Measurements from ENCODE around the gene POLE2. TPM values are rescaled to one million over a fixed set of nuclear protein-coding genes. Genes with fewer than 3 reads are reported as not detected.

Gene POLE2
- total RNA-seq, 1 experiment from 2014 or later = 3.8 TPM

DNA sequence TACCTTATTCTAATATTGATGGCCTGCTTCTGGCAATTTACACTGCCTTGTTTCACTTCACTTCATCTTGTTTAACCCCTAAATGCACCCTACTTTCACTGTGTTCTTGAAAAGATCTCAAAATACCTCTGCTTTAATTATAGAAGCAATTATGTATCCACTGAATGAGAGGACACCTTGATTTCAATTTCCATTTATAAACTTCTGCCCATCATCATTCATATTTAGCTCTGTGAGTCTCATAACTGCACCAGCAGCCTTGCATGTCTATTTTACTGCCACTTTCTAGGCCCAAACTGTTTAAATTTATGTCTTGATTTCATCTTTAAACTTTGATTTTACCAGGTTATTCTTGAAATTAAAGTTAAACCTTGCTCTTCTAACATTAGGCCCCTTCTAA, 45.9 kb downstream of the POLE2 start:
- TF ChIP-seq CTCF (IDR thresholded peaks at IDR 0.05; ENCODE audit: unreplicated experiment) = no peak
- H3K4me3 Mint-ChIP-seq (ENCODE audit: unreplicated experiment) = no peak overlapping the region
- ChIA-PET POLR2A (interaction anchor here (0.9 to 1.0 kb wide), 2 partner anchors 10 to 22 kb away, joined by 3 to 5 read pairs; partner anchors contain the start of genes MGAT2 and RPL36AL), CTCF (interaction anchor here (0.8 to 1.4 kb wide), 4 partner anchors 8 to 153 kb away, joined by 3 to 4 read pairs (median 3); no protein-coding TSS in a partner anchor)
- no peaks in the 10 kb centered on the region for H3K27me3 Mint-ChIP-seq (ENCODE audit: insufficient read depth, unreplicated experiment)
- peak overlapping the region; percentile 70 for H3K27ac Mint-ChIP-seq (ENCODE audit: low read depth, unreplicated experiment)
- H3K36me3 Mint-ChIP-seq (ENCODE audit: insufficient read depth, unreplicated experiment) = peaks cover 54% of the 10 kb centered on the region
- no peaks in the 10 kb centered on the region for H3K9me3 Mint-ChIP-seq (ENCODE audit: unreplicated experiment)
- H3K4me1 Mint-ChIP-seq (ENCODE audit: insufficient read depth, unreplicated experiment) = peaks cover 19% of the 10 kb centered on the region
- DNase-seq (ENCODE audit: unreplicated experiment) = no peak
- intact Hi-C loops (cut with micrococcal nuclease) = no loop called here
- no TSS peak for BruUV-seq (replicated peaks)

- ChIA-PET POLR2A (interaction anchor here (0.6 to 1.0 kb wide), 3 partner anchors 9 to 126 kb away, joined by 3 to 5 read pairs (median 3); partner anchors contain the start of genes KLHDC2, MGAT2 and RPL36AL), CTCF (interaction anchor here (0.8 to 1.4 kb wide), 2 partner anchors 8 to 13 kb away, joined by 3 to 4 read pairs; no protein-coding TSS in a partner anchor)
- Mint-ChIP-seq H3K4me1 (ENCODE audit: insufficient read depth, unreplicated experiment) (peaks cover 23% of the 10 kb centered on the region), H3K27ac (ENCODE audit: low read depth, unreplicated experiment) (peak overlapping the region; percentile 70), H3K27me3 (ENCODE audit: insufficient read depth, unreplicated experiment) (no peaks in the 10 kb centered on the region), H3K36me3 (ENCODE audit: insufficient read depth, unreplicated experiment) (peaks cover 50% of the 10 kb centered on the region), H3K9me3 (ENCODE audit: unreplicated experiment) (no peaks in the 10 kb centered on the region), H3K4me3 (ENCODE audit: unreplicated experiment) (no peak overlapping the region)
- intact Hi-C loops (cut with micrococcal nuclease) = no loop called here
- TF ChIP-seq CTCF (IDR thresholded peaks at IDR 0.05; ENCODE audit: unreplicated experiment) = no peak
- BruUV-seq (replicated peaks) = no TSS peak
- DNase-seq (ENCODE audit: unreplicated experiment) = no peak
These were observed 46.3 kb downstream of the POLE2 start for GRCh38 chr14:49641697-49642129.

DNA sequence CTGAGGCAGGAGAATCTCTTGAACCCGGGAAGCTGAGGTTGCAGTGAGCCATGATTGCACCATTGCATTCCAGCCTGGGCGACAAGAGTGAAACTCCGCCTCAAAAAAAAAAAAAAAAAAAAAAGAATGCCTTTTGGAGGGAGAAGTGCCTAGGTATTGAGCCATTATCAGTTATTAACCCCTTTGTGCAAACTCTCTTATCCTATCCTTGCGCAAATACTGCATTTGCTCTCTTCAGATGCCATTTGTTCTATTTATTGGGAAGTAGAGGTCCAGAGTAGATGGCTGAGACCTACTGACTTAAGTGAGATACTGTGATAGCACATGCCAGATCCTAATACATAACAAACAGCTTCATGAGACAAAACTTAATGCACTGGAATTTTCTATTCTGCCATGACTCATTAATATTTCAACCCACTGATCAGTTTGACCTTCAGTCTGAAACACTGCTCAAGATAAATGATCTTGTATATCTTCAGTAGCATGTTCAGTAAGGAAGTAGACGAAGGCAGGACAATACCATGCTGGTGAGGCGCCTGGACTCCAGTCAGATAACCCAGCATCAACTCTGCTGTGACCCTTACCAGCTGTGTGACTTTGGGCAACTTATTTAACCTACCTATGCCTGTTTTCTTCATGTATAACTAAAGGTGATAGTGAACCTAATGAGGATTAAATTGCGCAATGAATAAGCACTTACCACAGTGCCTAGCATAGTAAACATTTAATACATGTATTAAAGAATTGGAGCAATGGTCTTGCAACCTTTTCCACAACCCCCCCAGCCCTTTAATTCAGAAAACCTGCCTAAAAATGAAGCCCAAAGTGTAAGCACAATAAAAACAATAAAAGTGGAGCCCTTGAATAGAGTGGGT, 47.2 kb downstream of the POLE2 start:
- Mint-ChIP-seq H3K36me3 (ENCODE audit: insufficient read depth, unreplicated experiment) (peaks cover 46% of the 10 kb centered on the region), H3K4me1 (ENCODE audit: insufficient read depth, unreplicated experiment) (peaks cover 27% of the 10 kb centered on the region), H3K27me3 (ENCODE audit: insufficient read depth, unreplicated experiment) (no peaks in the 10 kb centered on the region), H3K9me3 (ENCODE audit: unreplicated experiment) (no peaks in the 10 kb centered on the region), H3K4me3 (ENCODE audit: unreplicated experiment) (no peak overlapping the region), H3K27ac (ENCODE audit: low read depth, unreplicated experiment) (no peak overlapping the region)
- intact Hi-C loops (cut with micrococcal nuclease) = no loop called here
- ChIA-PET POLR2A (interaction anchor here (0.6 to 1.2 kb wide), 3 partner anchors 21 to 126 kb away, joined by 3 read pairs; partner anchors contain the start of genes RPL36AL and RPS29), CTCF (interaction anchor here (0.6 to 1.3 kb wide), 2 partner anchors 19 to 129 kb away, joined by 3 to 4 read pairs; no protein-coding TSS in a partner anchor)
- DNase-seq (ENCODE audit: unreplicated experiment) = no peak
- TF ChIP-seq CTCF (IDR thresholded peaks at IDR 0.05; ENCODE audit: unreplicated experiment) = no peak
- no TSS peak for BruUV-seq (replicated peaks)

DNA sequence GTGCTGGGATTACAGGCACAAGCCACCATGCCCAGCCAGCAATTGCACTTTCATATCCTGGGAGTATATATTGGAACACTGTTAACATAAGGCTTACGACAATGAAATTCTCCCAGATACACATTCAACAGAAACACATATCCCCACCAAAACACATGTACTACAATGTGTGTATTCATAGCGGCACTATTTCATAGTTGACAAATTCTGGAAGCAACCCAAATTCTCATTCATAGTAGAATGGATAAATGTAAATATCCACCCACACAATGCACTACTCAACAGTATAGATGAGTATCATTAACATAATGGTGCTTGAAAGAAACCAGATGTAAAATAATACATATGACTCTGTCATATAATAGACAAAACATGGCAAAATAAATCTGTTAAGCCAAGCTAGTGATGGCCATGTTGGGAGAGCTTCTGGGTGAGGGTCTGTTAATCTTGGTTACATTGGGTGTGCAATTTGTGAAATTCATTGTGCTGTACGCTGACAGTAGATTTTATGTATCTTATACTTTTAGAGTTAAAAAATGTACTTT, 50.4 kb downstream of the POLE2 start:
- intact Hi-C loops (cut with micrococcal nuclease) = no loop called here
- H3K27ac Mint-ChIP-seq (ENCODE audit: low read depth, unreplicated experiment) = no peak overlapping the region
- no peak for TF ChIP-seq CTCF (IDR thresholded peaks at IDR 0.05; ENCODE audit: unreplicated experiment)
- H3K4me1 Mint-ChIP-seq (ENCODE audit: insufficient read depth, unreplicated experiment) = peaks cover 26% of the 10 kb centered on the region
- BruUV-seq (replicated peaks) = no TSS peak
- DNase-seq (ENCODE audit: unreplicated experiment) = no peak
- H3K9me3 Mint-ChIP-seq (ENCODE audit: unreplicated experiment) = no peaks in the 10 kb centered on the region
- H3K4me3 Mint-ChIP-seq (ENCODE audit: unreplicated experiment) = peak overlapping the region; percentile 95
- no peaks in the 10 kb centered on the region for H3K27me3 Mint-ChIP-seq (ENCODE audit: insufficient read depth, unreplicated experiment)
- peaks cover 44% of the 10 kb centered on the region for H3K36me3 Mint-ChIP-seq (ENCODE audit: insufficient read depth, unreplicated experiment)
- ChIA-PET CTCF (interaction anchor here (0.5 to 1.2 kb wide), 5 partner anchors 14 to 680 kb away, joined by 3 to 7 read pairs (median 3); no protein-coding TSS in a partner anchor), POLR2A (interaction anchor here (0.6 to 9.1 kb wide), 6 partner anchors 9 to 132 kb away, joined by 3 to 280 read pairs (median 4); partner anchors contain the start of genes KLHDC2, MGAT2 and RPL36AL)

All from MCF 10A (cell line).